HEK293T (cell line): ENCODE data around the gene TAS2R42.

ENCODE experiments used
- BHLHE40 ChIP-seq: fragments of 450-650 bp; IDR thresholded peaks from 2 replicates; pipeline ENCODE4 v1.6.1; 2016; ENCODE audit warnings: mild to moderate bottlenecking, moderate library complexity, borderline replicate concordance
- CTBP1 ChIP-seq: fragments of 450-650 bp; IDR thresholded peaks from 2 replicates; pipeline ENCODE4 v1.6.1; 2016; ENCODE audit warnings: borderline replicate concordance
- ELF4 ChIP-seq: fragments of 450-650 bp; IDR thresholded peaks from 2 replicates; pipeline ENCODE4 v1.6.1; 2017; ENCODE audit warnings: antibody characterized with exemption
- FOXA1 ChIP-seq: fragments of 450-650 bp; IDR thresholded peaks from 2 replicates; pipeline ENCODE4 v1.6.1; 2016; ENCODE audit warnings: mild to moderate bottlenecking
- FOXK2 ChIP-seq: fragments of 450-650 bp; IDR thresholded peaks from 2 replicates; pipeline ENCODE4 v1.6.1; 2016; ENCODE audit warnings: mild to moderate bottlenecking
- FOXM1 ChIP-seq: fragments of 450-650 bp; IDR thresholded peaks from 2 replicates; pipeline ENCODE4 v1.6.1; 2017; ENCODE audit warnings: mild to moderate bottlenecking, borderline replicate concordance
- HDGF ChIP-seq: fragments of 450-650 bp; IDR thresholded peaks from 2 replicates; pipeline ENCODE4 v1.6.1; 2017; ENCODE audit warnings: antibody characterized with exemption, borderline replicate concordance
- L3MBTL2 ChIP-seq: fragments of 450-650 bp; conservative IDR thresholded peaks from 2 replicates; pipeline ENCODE4 v1.6.1; 2016; ENCODE audit warnings: mild to moderate bottlenecking
- NFRKB ChIP-seq: fragments of 450-650 bp; IDR thresholded peaks from 2 replicates; pipeline ENCODE4 v1.6.1; 2016; ENCODE audit warnings: mild to moderate bottlenecking, moderate library complexity
- PKNOX1 ChIP-seq: fragments of 450-650 bp; IDR thresholded peaks from 2 replicates; pipeline ENCODE4 v1.6.1; 2016
- SP1 ChIP-seq: fragments of 450-650 bp; IDR thresholded peaks from 2 replicates; pipeline ENCODE4 v1.6.1; 2017
- SUZ12 ChIP-seq: fragments of 450-650 bp; IDR thresholded peaks from 2 replicates; pipeline ENCODE4 v1.6.1; 2016; ENCODE audit warnings: mild to moderate bottlenecking
- TARDBP ChIP-seq: fragments of 450-650 bp; IDR thresholded peaks from 2 replicates; pipeline ENCODE4 v1.6.1; 2016
- ZNF384 ChIP-seq: fragments of 450-650 bp; IDR thresholded peaks from 2 replicates; pipeline ENCODE4 v1.6.1; 2016

DNA sequence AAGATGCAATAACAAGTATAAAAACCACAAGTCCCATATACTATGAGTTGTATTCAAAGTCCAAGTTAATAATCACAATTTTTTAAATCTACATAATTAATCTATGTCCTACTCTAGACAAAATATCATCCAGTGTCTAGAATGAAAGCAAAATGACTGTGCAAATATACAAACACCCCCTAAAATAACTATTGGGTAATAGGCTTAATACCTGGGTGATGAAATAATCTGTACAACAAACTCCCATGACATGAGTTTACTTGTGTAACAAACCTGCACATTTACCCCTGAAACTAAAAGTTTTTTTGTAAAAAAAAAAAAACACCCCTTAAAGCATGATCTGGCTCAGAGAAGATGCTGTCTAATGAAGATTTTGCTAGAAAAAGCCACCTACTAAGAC is 4.2 kb downstream of the TAS2R42 start:
- no peak for TF ChIP-seq PKNOX1
- no peak for TF ChIP-seq FOXK2
- TF ChIP-seq ELF4 = no peak
- TF ChIP-seq FOXM1 = no peak
- no peak for TF ChIP-seq ZNF384
- no peak for TF ChIP-seq SP1
- no peak for TF ChIP-seq FOXA1
- TF ChIP-seq CTBP1 = no peak
- no peak for TF ChIP-seq NFRKB
- TF ChIP-seq TARDBP = no peak
- TF ChIP-seq HDGF = no peak
- TF ChIP-seq SUZ12 = no peak
- no peak for TF ChIP-seq BHLHE40
- TF ChIP-seq L3MBTL2 = no peak
